GM15510 (cell line): ENCODE measurements around the gene NXF2B.
"Not testable (repeated sequence)": the region's sequence is repeated elsewhere in the genome, so short reads cannot be mapped to it uniquely, and the experiment has no call there.

Experiments used
- POLR2A ChIP-seq: IDR thresholded peaks from 3 replicates; pipeline ENCODE4 v1.6.1; 2011; ENCODE audit warnings: borderline replicate concordance; ENCODE audit not compliant: insufficient read length; ENCODE audit errors: extremely low read depth

The NXF2B gene

GRCh38 chrX:102439908-102440307 lies at the start of gene NXF2B:
TSS of gene NXF2B (minus strand) at chrX:102440008. CDS start at chrX:102380036, 59,972 bp downstream.
- TF ChIP-seq POLR2A: not testable (repeated sequence)

- TF ChIP-seq POLR2A: not testable (repeated sequence)
Observed at GRCh38 chrX:102471762-102472220, 32.0 kb upstream of the NXF2B start, which contains the start of gene TCP11X2. TSS of gene TCP11X2 (minus strand) at chrX:102471812.

GRCh38 chrX:102345916-102346315 lies 93.9 kb downstream of the NXF2B start:
- no peak for TF ChIP-seq POLR2A

GRCh38 chrX:102341867-102342266 lies 97.9 kb downstream of the NXF2B start:
- TF ChIP-seq POLR2A: no peak

- TF ChIP-seq POLR2A: no peak
Observed at GRCh38 chrX:102339312-102340298, 100.2 kb downstream of the NXF2B start.

- no peak for TF ChIP-seq POLR2A
Observed at GRCh38 chrX:102338162-102338561, 101.6 kb downstream of the NXF2B start.
